ENCODE measurements around the gene KCNJ16.

KCNJ16 gene

GRCh38 chr17:70166615-70167014 is 91.6 kb downstream of the KCNJ16 start:
- no peak overlapping the region for H3K27ac ChIP-seq
- TF ChIP-seq ZFX (IDR thresholded peaks at IDR 0.05; ENCODE audit: borderline replicate concordance), result no peak
- TF ChIP-seq, protein P1, sequence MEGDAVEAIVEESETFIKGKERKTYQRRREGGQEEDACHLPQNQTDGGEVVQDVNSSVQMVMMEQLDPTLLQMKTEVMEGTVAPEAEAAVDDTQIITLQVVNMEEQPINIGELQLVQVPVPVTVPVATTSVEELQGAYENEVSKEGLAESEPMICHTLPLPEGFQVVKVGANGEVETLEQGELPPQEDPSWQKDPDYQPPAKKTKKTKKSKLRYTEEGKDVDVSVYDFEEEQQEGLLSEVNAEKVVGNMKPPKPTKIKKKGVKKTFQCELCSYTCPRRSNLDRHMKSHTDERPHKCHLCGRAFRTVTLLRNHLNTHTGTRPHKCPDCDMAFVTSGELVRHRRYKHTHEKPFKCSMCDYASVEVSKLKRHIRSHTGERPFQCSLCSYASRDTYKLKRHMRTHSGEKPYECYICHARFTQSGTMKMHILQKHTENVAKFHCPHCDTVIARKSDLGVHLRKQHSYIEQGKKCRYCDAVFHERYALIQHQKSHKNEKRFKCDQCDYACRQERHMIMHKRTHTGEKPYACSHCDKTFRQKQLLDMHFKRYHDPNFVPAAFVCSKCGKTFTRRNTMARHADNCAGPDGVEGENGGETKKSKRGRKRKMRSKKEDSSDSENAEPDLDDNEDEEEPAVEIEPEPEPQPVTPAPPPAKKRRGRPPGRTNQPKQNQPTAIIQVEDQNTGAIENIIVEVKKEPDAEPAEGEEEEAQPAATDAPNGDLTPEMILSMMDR (IDR thresholded peaks at IDR 0.05), result no peak

DNA sequence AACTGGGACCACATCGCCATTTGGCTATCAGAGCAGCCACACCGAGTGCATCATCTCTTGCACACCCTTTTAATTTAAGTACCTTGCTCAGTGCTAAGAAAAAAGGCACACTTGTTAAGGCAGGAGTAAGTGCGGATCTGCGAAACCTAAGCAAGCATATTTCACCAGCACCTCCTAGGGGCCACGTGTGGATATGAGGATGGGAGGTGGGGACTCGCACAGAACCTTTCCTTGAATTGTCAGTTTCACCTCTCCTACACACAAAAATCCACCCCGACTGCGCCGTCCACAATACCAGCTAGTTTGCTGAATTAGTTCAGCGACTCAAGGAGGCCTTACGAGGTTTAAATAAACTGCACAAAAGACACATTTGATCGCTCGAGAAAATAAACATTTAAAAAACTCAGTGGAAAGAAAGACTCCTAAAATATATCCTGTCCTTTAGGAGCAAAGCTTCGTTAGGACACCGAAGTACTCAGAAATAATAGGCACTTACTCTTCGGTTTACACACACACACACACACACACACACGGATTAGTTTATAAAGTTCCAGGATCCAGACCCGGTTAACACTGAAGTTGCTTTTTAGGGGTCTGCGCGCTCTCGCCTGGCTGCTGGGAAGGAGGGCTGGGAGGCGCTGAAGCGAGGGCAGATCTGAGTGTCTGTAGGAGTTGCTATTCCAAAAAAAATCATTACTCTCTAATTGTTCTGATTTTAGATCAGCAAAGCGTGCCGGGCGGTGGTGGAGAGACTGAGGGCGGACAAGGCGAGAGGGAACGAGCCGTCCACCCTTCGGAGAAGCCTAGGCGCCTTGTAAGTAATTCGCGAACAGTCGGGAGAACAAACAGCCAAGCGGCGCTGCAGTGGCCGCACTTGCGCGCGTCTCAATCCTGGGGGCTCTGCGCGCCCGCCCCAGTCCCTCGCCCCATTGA is 93.3 kb downstream of the KCNJ16 start:
- H3K27ac ChIP-seq, result peak overlapping the region; percentile 56
- TF ChIP-seq, protein P1 (IDR thresholded peaks at IDR 0.05), result peak; percentile 85
- no peak for TF ChIP-seq ZFX (IDR thresholded peaks at IDR 0.05; ENCODE audit: borderline replicate concordance)

DNA sequence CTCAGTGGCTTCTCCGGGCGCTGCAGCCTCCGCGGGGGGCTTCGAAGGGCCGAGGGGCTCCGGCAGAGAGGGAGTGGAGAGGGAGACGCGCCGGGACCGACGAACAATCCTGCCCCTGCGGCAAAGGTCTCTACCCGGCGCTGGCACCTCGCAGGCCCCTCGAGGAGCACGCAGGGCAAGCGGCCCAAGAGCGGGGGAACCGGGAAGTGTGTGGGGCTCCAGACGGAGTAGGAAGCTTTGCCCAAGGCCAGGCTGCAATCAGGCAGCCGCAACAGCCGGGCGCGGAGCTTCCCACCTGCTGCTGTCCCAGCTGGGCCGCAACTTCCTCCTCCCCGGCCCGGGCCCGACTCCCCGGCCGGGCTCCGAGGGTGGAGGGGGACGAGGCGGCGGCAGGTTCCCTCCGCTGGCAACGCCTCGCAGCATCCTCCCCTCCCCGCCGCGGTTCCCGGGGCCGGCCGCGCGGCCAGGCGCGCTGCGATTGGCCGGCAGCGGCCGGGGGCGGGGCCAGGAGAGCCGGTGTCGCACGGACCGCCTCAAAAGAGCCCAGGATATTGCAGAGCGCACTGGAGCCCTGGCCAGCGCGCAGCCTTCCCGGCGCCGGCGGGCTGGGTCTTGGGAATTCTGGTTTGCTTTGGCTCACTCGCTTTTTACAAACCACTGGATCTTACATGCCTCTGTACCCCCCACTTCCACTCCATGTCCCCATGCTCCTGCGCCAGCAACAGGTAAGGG is 94.1 kb downstream of the KCNJ16 start, which contains the start of gene KCNJ2:
KCNJ2 (plus strand) TSS at position 556 of the 732 bp plus-strand sequence. CDS start 5,508 bp downstream, outside the sequence.
- no peak for TF ChIP-seq ZFX (IDR thresholded peaks at IDR 0.05; ENCODE audit: borderline replicate concordance)
- TF ChIP-seq, protein P1 (IDR thresholded peaks at IDR 0.05), result no peak
- H3K27ac ChIP-seq, result peak within 1 kb of the TSS; percentile 56

GRCh38 chr17:70169709-70170597 is 94.9 kb downstream of the KCNJ16 start:
- H3K27ac ChIP-seq, result no peak overlapping the region
- TF ChIP-seq, protein P1 (IDR thresholded peaks at IDR 0.05), result no peak
- TF ChIP-seq ZFX (IDR thresholded peaks at IDR 0.05; ENCODE audit: borderline replicate concordance), result no peak

- H3K27ac ChIP-seq, result no peak overlapping the region
These were observed 96.1 kb downstream of the KCNJ16 start for GRCh38 chr17:70171159-70171558.

DNA sequence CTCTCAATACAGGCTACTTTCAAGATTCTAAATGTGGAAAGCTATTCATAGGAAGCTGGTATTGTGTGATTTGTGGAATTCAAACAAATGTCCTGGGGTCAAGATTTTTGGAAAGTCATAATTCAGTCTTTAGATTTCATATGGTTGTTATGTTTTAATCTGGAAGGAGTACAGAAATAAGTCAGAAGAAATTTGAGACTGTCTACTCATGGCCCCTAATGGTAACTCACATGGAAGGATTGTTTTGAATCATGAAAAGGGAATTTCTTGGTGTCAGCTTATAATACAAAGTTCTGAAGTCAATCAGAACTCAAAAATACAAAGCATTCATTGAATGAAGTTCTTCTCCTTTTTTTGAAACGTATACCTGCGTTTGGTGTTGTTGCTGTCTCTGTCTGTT is 97.4 kb downstream of the KCNJ16 start:
- TF ChIP-seq ZFX (IDR thresholded peaks at IDR 0.05; ENCODE audit: borderline replicate concordance), result no peak
- TF ChIP-seq, protein P1 (IDR thresholded peaks at IDR 0.05), result no peak
- no peak overlapping the region for H3K27ac ChIP-seq

More at GRCh38 chr17:70171159-70171558, 96.1 kb downstream of the KCNJ16 start:
- TF ChIP-seq, protein P1 (IDR thresholded peaks at IDR 0.05), result no peak
- TF ChIP-seq ZFX (IDR thresholded peaks at IDR 0.05; ENCODE audit: borderline replicate concordance), result no peak

All from 22Rv1 (cell line).